ENCODE data around the gene TP53BP2.

- TF ChIP-seq EZH2phosphoT487 (IDR thresholded peaks at IDR 0.05; ENCODE audit: borderline replicate concordance, low read depth, low read length) (no peak), CTCF (conservative IDR thresholded peaks at IDR 0.05; ENCODE audit: low read length) (peak; percentile 69)
Measured at GRCh38 chr1:223845810-223846682, at the start of gene TP53BP2.

All from OCI-LY7 (cell line).